IMR-90 (cell line): ENCODE results near the gene SLC4A2.

Experiments
- CEBPB ChIP-seq: IDR thresholded peaks from 2 replicates; pipeline ENCODE4 v1.6.1; 2012; ENCODE audit warnings: low read depth, low read length, improper control_type of control experiment
- MAFK ChIP-seq: IDR thresholded peaks from 2 replicates; pipeline ENCODE4 v1.6.1; 2012; ENCODE audit warnings: low read depth, low read length, improper control_type of control experiment
- MXI1 ChIP-seq: IDR thresholded peaks from 2 replicates; pipeline ENCODE4 v1.6.1; 2012; ENCODE audit warnings: low read depth, mild to moderate bottlenecking, low read length, moderate library complexity, borderline replicate concordance
- POLR2A ChIP-seq: IDR thresholded peaks from 2 replicates; pipeline ENCODE4 v1.6.1; 2012; ENCODE audit warnings: mild to moderate bottlenecking, low read depth, low read length
- RAD21 ChIP-seq: IDR thresholded peaks from 2 replicates; pipeline ENCODE4 v1.6.1; 2012; ENCODE audit warnings: low read length, improper control_type of control experiment
- SMC3 ChIP-seq: fragments of 150-350 bp; IDR thresholded peaks from 2 replicates; pipeline ENCODE4 v1.6.1; 2016; ENCODE audit warnings: low read depth, mild to moderate bottlenecking, antibody characterized with exemption, low read length, moderate library complexity
- TF ChIP-seq, protein P1 (sequence below): conservative IDR thresholded peaks from 2 replicates; pipeline ENCODE4 v1.5.1; 2012; ENCODE audit warnings: mild to moderate bottlenecking, low read depth, low read length, improper control_type of control experiment
- TF ChIP-seq, protein P2 (sequence below): fragments of 150-350 bp; IDR thresholded peaks from 2 replicates; pipeline ENCODE4 v1.6.1; 2017; ENCODE audit warnings: mild to moderate bottlenecking, antibody characterized with exemption, low read length, low read depth

DNA sequence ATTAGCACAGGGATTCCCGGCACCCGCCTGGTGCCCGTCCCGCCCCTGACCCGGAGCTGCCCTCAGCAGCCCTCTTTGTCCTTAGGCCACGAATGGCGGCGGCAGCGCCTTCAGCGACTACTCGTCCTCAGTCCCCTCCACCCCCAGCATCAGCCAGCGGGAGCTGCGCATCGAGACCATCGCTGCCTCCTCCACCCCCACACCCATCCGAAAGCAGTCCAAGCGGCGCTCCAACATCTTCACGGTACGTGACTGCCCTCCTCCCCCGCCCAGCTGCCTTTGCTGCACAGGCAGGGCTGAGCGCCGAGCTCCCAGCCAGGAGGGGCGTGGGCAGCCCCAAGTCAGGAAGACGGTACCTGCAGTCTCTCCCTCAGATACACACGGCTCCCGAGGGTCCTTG, 60.5 kb downstream of the SLC4A2 start:
- TF ChIP-seq, protein P1, sequence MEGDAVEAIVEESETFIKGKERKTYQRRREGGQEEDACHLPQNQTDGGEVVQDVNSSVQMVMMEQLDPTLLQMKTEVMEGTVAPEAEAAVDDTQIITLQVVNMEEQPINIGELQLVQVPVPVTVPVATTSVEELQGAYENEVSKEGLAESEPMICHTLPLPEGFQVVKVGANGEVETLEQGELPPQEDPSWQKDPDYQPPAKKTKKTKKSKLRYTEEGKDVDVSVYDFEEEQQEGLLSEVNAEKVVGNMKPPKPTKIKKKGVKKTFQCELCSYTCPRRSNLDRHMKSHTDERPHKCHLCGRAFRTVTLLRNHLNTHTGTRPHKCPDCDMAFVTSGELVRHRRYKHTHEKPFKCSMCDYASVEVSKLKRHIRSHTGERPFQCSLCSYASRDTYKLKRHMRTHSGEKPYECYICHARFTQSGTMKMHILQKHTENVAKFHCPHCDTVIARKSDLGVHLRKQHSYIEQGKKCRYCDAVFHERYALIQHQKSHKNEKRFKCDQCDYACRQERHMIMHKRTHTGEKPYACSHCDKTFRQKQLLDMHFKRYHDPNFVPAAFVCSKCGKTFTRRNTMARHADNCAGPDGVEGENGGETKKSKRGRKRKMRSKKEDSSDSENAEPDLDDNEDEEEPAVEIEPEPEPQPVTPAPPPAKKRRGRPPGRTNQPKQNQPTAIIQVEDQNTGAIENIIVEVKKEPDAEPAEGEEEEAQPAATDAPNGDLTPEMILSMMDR: no peak
- TF ChIP-seq POLR2A: no peak
- no peak for TF ChIP-seq MAFK
- no peak for TF ChIP-seq SMC3
- TF ChIP-seq MXI1: no peak
- TF ChIP-seq, protein P2, sequence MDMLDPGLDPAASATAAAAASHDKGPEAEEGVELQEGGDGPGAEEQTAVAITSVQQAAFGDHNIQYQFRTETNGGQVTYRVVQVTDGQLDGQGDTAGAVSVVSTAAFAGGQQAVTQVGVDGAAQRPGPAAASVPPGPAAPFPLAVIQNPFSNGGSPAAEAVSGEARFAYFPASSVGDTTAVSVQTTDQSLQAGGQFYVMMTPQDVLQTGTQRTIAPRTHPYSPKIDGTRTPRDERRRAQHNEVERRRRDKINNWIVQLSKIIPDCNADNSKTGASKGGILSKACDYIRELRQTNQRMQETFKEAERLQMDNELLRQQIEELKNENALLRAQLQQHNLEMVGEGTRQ: no peak
- TF ChIP-seq RAD21: no peak
- no peak for TF ChIP-seq CEBPB
